Endodermal cell (in vitro differentiated cells): ENCODE results near the gene FMO3. TPM values are rescaled to one million over a fixed set of nuclear protein-coding genes. Genes with fewer than 3 reads are reported as not detected.

Source experiments
- DNase-seq: peaks from one replicate; pipeline ENCODE4 v3.0.0-alpha.2; 2017
- H3K27ac ChIP-seq: 2 replicates; pipeline ENCODE4 v1.5.1; 2013; ENCODE audit warnings: mild to moderate bottlenecking, low read depth, low read length, moderate library complexity
- H3K27me3 ChIP-seq: 2 replicates; pipeline ENCODE4 v1.6.1; 2013; ENCODE audit warnings: mild to moderate bottlenecking, low read length, moderate library complexity; ENCODE audit not compliant: insufficient read depth, control insufficient read depth, poor library complexity, severe bottlenecking
- H3K36me3 ChIP-seq: 2 replicates; pipeline ENCODE4 v1.7.0; 2013; ENCODE audit warnings: mild to moderate bottlenecking, low read length, moderate library complexity; ENCODE audit not compliant: control insufficient read depth, insufficient read depth
- H3K4me1 ChIP-seq: one replicate; pipeline ENCODE4 v1.7.0; 2013; ENCODE audit warnings: low read length; ENCODE audit not compliant: control insufficient read depth, insufficient read depth
- H3K4me3 ChIP-seq: 2 replicates; pipeline ENCODE4 v1.5.1; 2013; ENCODE audit warnings: mild to moderate bottlenecking, low read length, moderate library complexity
- H3K9ac ChIP-seq: 2 replicates; pipeline ENCODE4 v1.6.1; 2013; ENCODE audit warnings: mild to moderate bottlenecking, low read length, moderate library complexity; ENCODE audit not compliant: poor library complexity, severe bottlenecking; ENCODE audit errors: extremely low read depth
- H3K9me3 ChIP-seq: 2 replicates; pipeline ENCODE4 v1.6.1; 2013; ENCODE audit warnings: mild to moderate bottlenecking, low read length, moderate library complexity; ENCODE audit not compliant: control insufficient read depth
- H3K27ac Mint-ChIP-seq: 2 replicates; pipeline ENCODE4 v1.8.0; 2020; ENCODE audit warnings: mixed read lengths
- H3K27me3 Mint-ChIP-seq: 2 replicates; pipeline ENCODE4 v1.8.0; 2021; ENCODE audit warnings: mild to moderate bottlenecking, mixed read lengths; ENCODE audit not compliant: insufficient read depth
- H3K36me3 Mint-ChIP-seq: 2 replicates; pipeline ENCODE4 v1.8.0; 2020; ENCODE audit warnings: low read depth, mixed read lengths
- H3K4me1 Mint-ChIP-seq: 2 replicates; pipeline ENCODE4 v1.8.0; 2020; ENCODE audit warnings: mixed read lengths
- H3K4me3 Mint-ChIP-seq: 2 replicates; pipeline ENCODE4 v1.8.0; 2020; ENCODE audit warnings: mild to moderate bottlenecking, moderate library complexity, mixed read lengths
- H3K9me3 Mint-ChIP-seq: 2 replicates; pipeline ENCODE4 v1.8.0; 2020; ENCODE audit warnings: mild to moderate bottlenecking, mixed read lengths
- WGBS, 2 experiments: methylation state at CpG; one replicate each; pipeline versions ENCODE4 v1.1.5 to v1.1.7; 2013; ENCODE audit warnings: missing lambda C conversion rate in 2 of 2, mixed read lengths in 1 of 2; ENCODE audit not compliant: insufficient coverage in 1 of 2, insufficient read length in 1 of 2; 5-methylcytosine and 5-hydroxymethylcytosine counted together
- long read RNA-seq, 4 experiments: library from polyadenylated mRNA in 2 of 4; library from RNA in 1 of 4; library from capped mRNA in 1 of 4; stranded (forward) in 3 of 4; unstranded in 1 of 4; transcript quantifications; one replicate each; pipeline ENCODE4 v2.0.0, GENCODE V29; 2020 to 2021; ENCODE audit warnings: inconsistent platforms in 1 of 4
- polyA plus RNA-seq, 2 experiments: library from polyadenylated mRNA; stranded (reverse); fragments of 50-300 nt; gene quantifications; one replicate each; pipeline ENCODE4 v1.2.3, GENCODE V29; 2013
- total RNA-seq, 2 donors: library from RNA; stranded (reverse); fragmentation: NEBNext Ultra II Directional in 1 of 2; extraction: Animal tissue kit (Norgen Biotek cat#: 25700) in 1 of 2; gene quantifications; 2 replicates in 1 of 2; 3 replicates in 1 of 2; pipeline ENCODE4 v1.2.1, GENCODE V29; 2021
- TF ChIP-seq, protein P1 (sequence below): fragments of 200-600 bp; sonication (generic); conservative IDR thresholded peaks from 2 replicates; pipeline ENCODE4 v1.5.0; 2021; ENCODE audit warnings: antibody characterized with exemption, mild to moderate bottlenecking

Gene FMO3
- not detected for total RNA-seq
- polyA plus RNA-seq (2013, experiment 1 of 2), result not detected
- not detected for polyA plus RNA-seq (2013, experiment 2 of 2)
- long read RNA-seq, experiment 1, result 0 reads
- long read RNA-seq, experiment 2, result 0 reads
- long read RNA-seq, experiment 3, result 0 reads
- long read RNA-seq, experiment 4, result 0 reads

DNA sequence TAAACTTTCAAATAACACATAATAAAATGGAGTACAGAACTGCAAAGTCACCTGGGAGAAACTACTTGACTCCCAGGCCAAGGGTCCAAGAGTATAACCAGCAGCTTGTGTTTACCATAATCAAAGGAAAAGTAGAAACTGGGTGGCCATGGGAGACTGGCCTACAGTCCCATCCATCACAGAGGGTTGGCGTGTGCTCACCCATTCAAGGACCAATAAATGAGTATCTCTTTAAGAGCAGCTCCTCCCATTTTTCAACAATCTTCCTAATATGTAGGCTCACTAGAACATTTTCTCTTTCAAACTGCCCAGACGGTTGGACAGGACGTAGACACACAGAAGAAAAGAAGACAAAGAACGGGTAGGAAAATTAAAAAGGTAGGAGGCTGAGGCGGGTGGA lies at the start of gene FMO3:
TSS of gene FMO3 (plus strand) at position 302 of the 400 bp plus-strand sequence. CDS start 1,754 bp downstream, outside the sequence.
- no peaks in the 10 kb centered on the region for H3K4me1 ChIP-seq

DNA sequence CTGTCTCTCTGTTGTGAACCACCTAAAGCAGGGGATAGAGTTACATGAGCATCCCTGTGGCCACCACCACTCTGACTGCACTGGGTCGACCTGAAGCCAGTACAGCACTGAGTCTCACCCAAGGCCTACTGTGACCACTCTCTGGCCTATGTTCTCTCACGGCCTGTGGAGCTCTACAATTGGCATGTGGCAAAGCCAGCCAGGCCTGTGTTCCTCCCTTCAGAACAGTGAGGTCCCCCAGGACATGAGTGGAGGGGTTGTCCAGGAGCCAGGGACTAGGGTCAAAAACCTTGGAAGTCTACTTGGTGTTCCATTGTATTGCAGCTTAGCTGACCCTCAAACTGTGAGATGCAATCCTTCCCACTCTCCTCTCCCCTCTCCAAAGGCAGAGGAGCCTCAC lies 42.7 kb upstream of the FMO3 start:
- 82% methylated on average over 2 of the region's 2 CpGs; no CpG with 5 or more reads in 1 of the 2 experiments for WGBS, 2 experiments
- TF ChIP-seq, protein P1, sequence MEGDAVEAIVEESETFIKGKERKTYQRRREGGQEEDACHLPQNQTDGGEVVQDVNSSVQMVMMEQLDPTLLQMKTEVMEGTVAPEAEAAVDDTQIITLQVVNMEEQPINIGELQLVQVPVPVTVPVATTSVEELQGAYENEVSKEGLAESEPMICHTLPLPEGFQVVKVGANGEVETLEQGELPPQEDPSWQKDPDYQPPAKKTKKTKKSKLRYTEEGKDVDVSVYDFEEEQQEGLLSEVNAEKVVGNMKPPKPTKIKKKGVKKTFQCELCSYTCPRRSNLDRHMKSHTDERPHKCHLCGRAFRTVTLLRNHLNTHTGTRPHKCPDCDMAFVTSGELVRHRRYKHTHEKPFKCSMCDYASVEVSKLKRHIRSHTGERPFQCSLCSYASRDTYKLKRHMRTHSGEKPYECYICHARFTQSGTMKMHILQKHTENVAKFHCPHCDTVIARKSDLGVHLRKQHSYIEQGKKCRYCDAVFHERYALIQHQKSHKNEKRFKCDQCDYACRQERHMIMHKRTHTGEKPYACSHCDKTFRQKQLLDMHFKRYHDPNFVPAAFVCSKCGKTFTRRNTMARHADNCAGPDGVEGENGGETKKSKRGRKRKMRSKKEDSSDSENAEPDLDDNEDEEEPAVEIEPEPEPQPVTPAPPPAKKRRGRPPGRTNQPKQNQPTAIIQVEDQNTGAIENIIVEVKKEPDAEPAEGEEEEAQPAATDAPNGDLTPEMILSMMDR, result no peak

More for the DNA sequence above, at the start of gene FMO3:
- Histone ChIP-seq H3K9me3 (no peaks in the 10 kb centered on the region), H3K27ac (no peak within 1 kb of the TSS), H3K4me3 (no peak within 1 kb of the TSS), H3K9ac (no peak within 1 kb of the TSS), H3K27me3 (no peaks in the 10 kb centered on the region), H3K36me3 (no peaks in the 10 kb centered on the region)
- no peaks in the 10 kb centered on the region for H3K36me3 Mint-ChIP-seq
- H3K4me3 Mint-ChIP-seq, result no peak within 1 kb of the TSS
- WGBS, 2 experiments, result 91% methylated on average over 5 of the region's 5 CpGs
- H3K9me3 Mint-ChIP-seq, result no peaks in the 10 kb centered on the region
- H3K27me3 Mint-ChIP-seq, result no peaks in the 10 kb centered on the region
- no peaks in the 10 kb centered on the region for H3K4me1 Mint-ChIP-seq
- DNase-seq, result no peak
- TF ChIP-seq, protein P1, result no peak
- no peak within 1 kb of the TSS for H3K27ac Mint-ChIP-seq

DNA sequence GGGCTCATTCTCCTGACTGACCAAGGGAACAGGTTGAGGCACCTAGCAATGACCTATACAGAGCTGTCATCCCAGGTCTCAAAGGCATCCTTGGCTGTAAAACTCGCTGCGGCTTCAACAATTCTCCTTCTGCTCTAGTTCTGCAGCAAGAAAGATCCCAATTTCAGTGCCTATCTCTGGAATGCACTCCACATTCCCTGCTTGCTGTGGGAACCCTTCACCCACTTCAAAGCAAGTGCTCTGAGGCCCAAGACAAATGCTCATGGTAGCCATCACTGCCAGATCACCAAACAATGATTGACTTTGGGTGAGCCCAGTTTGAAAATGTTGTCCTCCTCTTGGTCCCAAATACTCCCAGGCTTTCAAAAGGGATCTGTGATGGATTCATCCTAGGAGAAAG lies 37.7 kb upstream of the FMO3 start:
- Mint-ChIP-seq H3K27me3 (no peaks in the 10 kb centered on the region), H3K4me3 (no peak overlapping the region), H3K9me3 (no peaks in the 10 kb centered on the region), H3K4me1 (no peaks in the 10 kb centered on the region), H3K36me3 (no peaks in the 10 kb centered on the region), H3K27ac (no peak overlapping the region)
- Histone ChIP-seq H3K4me3 (no peak overlapping the region), H3K27me3 (no peaks in the 10 kb centered on the region), H3K4me1 (no peaks in the 10 kb centered on the region), H3K9ac (no peak overlapping the region), H3K9me3 (no peaks in the 10 kb centered on the region), H3K27ac (no peak overlapping the region), H3K36me3 (no peaks in the 10 kb centered on the region)
- DNase-seq, result no peak
- TF ChIP-seq, protein P1, result no peak
- 75 to 94% methylated on average over 2 of the region's 2 CpGs for WGBS, 2 experiments

More for the DNA sequence above, 42.7 kb upstream of the FMO3 start:
- Mint-ChIP-seq H3K27ac (no peak overlapping the region), H3K27me3 (no peaks in the 10 kb centered on the region), H3K36me3 (no peaks in the 10 kb centered on the region), H3K9me3 (no peaks in the 10 kb centered on the region), H3K4me1 (no peaks in the 10 kb centered on the region), H3K4me3 (no peak overlapping the region)
- H3K27ac ChIP-seq, result no peak overlapping the region
- H3K9ac ChIP-seq, result no peak overlapping the region
- no peaks in the 10 kb centered on the region for H3K4me1 ChIP-seq
- no peak for DNase-seq
- H3K9me3 ChIP-seq, result no peaks in the 10 kb centered on the region
- no peaks in the 10 kb centered on the region for H3K36me3 ChIP-seq
- H3K4me3 ChIP-seq, result no peak overlapping the region
- H3K27me3 ChIP-seq, result no peaks in the 10 kb centered on the region
